NCI-H226 (cell line): Measurements from ENCODE around the gene BNC2.
A peak's percentile ranks its signal among the peaks of the same experiment; 100 is the strongest.

Source experiments
- DNase-seq: peaks from one replicate; pipeline ENCODE4 v3.0.0-alpha.2; 2015

The BNC2 gene

GRCh38 chr9:16753256-16753655, 117.2 kb downstream of the BNC2 start:
- DNase-seq, result no peak

- no peak for DNase-seq
These were observed 117.9 kb downstream of the BNC2 start for GRCh38 chr9:16752601-16753000.

GRCh38 chr9:16750553-16750952, 119.9 kb downstream of the BNC2 start:
- DNase-seq, result no peak

GRCh38 chr9:16745359-16745758, 125.1 kb downstream of the BNC2 start:
- DNase-seq, result no peak

- DNase-seq, result peak; percentile 10
These were observed 126.1 kb downstream of the BNC2 start for GRCh38 chr9:16744394-16744793.

- DNase-seq, result no peak
These were observed 127.1 kb downstream of the BNC2 start for GRCh38 chr9:16743375-16743774.

- no peak for DNase-seq
These were observed 135.5 kb downstream of the BNC2 start for GRCh38 chr9:16735001-16735400.

GRCh38 chr9:16732546-16732945, 137.9 kb downstream of the BNC2 start:
- no peak for DNase-seq

GRCh38 chr9:16730162-16730561, 140.3 kb downstream of the BNC2 start:
- no peak for DNase-seq

GRCh38 chr9:16729651-16730050, 140.8 kb downstream of the BNC2 start:
- DNase-seq, result no peak

GRCh38 chr9:16728137-16728508, 142.3 kb downstream of the BNC2 start:
- no peak for DNase-seq

GRCh38 chr9:16727452-16728136, 142.9 kb downstream of the BNC2 start:
- DNase-seq, result no peak

GRCh38 chr9:16726718-16727451, 143.6 kb downstream of the BNC2 start:
- peak; percentile 95 for DNase-seq

- no peak for DNase-seq
These were observed 144.4 kb downstream of the BNC2 start for GRCh38 chr9:16726029-16726428.

GRCh38 chr9:16725066-16725465, 145.4 kb downstream of the BNC2 start:
- no peak for DNase-seq

- peak; percentile 51 for DNase-seq
These were observed 148.5 kb downstream of the BNC2 start for GRCh38 chr9:16721972-16722371.

- DNase-seq, result no peak
These were observed 150.1 kb downstream of the BNC2 start for GRCh38 chr9:16720386-16720785.

GRCh38 chr9:16719921-16720320, 150.5 kb downstream of the BNC2 start:
- DNase-seq, result no peak

- no peak for DNase-seq
These were observed 151.5 kb downstream of the BNC2 start for GRCh38 chr9:16718952-16719351.

- no peak for DNase-seq
These were observed 152.2 kb downstream of the BNC2 start for GRCh38 chr9:16718296-16718695.

- no peak for DNase-seq
These were observed 153.9 kb downstream of the BNC2 start for GRCh38 chr9:16716601-16717000.

- DNase-seq, result peak; percentile 33
These were observed 155.1 kb downstream of the BNC2 start for GRCh38 chr9:16715404-16715803.

- no peak for DNase-seq
These were observed 157.7 kb downstream of the BNC2 start for GRCh38 chr9:16712787-16713186.

GRCh38 chr9:16710888-16711287, 159.6 kb downstream of the BNC2 start:
- DNase-seq, result no peak

GRCh38 chr9:16709924-16710323, 160.5 kb downstream of the BNC2 start:
- DNase-seq, result no peak
